Measurements from ENCODE around the gene EEF2KMT.
"Not testable (repeated sequence)": the region's sequence is repeated elsewhere in the genome, so short reads cannot be mapped to it uniquely, and the experiment has no call there.

EEF2KMT gene

DNA sequence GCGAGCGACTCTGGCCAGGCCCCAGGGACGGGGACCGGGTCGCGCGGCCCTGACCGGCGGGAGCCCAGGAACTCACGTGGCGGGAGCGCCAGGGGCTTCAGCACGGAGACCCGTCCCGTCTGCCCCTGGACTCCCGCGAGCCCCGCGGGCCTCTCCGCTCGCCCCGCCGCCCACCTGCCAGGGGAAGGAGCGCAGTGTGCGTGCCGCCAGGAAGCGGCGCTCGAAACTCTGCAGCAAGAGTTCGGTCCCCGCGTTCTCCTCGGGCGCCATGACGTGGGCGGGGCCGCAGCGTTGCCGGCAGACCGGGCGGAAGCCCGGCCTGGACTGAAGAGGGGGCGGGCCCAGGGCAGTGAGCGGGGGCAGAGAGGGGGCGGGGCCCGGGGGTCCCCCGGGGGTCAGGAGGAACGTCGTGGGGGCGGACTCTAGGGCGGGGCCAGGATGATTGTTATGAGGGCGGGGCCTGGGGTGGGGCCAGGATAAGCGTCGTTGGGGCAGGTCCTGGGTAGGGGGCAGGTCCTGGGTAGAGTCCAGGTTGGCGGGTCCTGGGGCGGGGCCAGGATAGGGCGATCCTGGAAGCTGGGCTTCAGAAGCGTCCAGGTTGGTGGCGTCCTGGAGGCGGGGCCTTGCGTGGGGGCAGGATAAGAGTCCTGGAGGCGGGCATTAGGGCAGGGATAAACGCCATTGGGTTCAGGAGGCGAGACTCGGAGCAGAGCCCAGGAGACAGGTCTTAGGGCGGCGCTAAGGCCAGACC lies at the start of gene EEF2KMT:
TSS of gene EEF2KMT (minus strand) at position 326 of the 751 bp plus-strand sequence. CDS start at position 270, 56 bp downstream.
- not testable (repeated sequence) for H3K27me3 ChIP-seq; H3K9me3 ChIP-seq (replicated peaks in 1 of 11); H4K20me1 ChIP-seq; H3K36me3 ChIP-seq
- Histone ChIP-seq H3K27ac (peak within 1 kb of the TSS; percentile 54 to 87 (median 84); a peak in 21 of 22 replicates), H3K4me2 (peak within 1 kb of the TSS; percentile 84 to 94 (median 89)), H3K4me1 (peaks cover 7 to 20% (median 9%) of the 10 kb centered on the region in 10 experiments; a peak in 15 of 20 replicates), H3K4me3 (peak within 1 kb of the TSS; percentile 72 to 87 (median 80)), H3K9ac (peak within 1 kb of the TSS; percentile 79 to 92 (median 87))

GRCh38 chr16:5144621-5144956 lies 47.0 kb upstream of the EEF2KMT start:
- not testable (repeated sequence) for H4K20me1 ChIP-seq; H3K9ac ChIP-seq; H3K27me3 ChIP-seq; H3K36me3 ChIP-seq; H3K4me3 ChIP-seq; H3K4me1 ChIP-seq; H3K27ac ChIP-seq; H3K9me3 ChIP-seq (replicated peaks in 1 of 11); H3K4me2 ChIP-seq

GRCh38 chr16:5143761-5144620 lies 46.4 kb upstream of the EEF2KMT start:
- Histone ChIP-seq H3K9me3 (replicated peaks in 1 of 11) (no peaks in the 10 kb centered on the region), H3K4me3 (no peak overlapping the region), H3K36me3 (no peaks in the 10 kb centered on the region), H3K27me3 (no peaks in the 10 kb centered on the region), H3K9ac (no peak overlapping the region), H3K27ac (no peak overlapping the region), H3K4me2 (no peak overlapping the region), H4K20me1 (no peaks in the 10 kb centered on the region; a peak in 1 of 22 replicates), H3K4me1 (no peaks in the 10 kb centered on the region)
- TF ChIP-seq Cebpa-rat (IDR thresholded peaks at IDR 0.05) = no peak

GRCh38 chr16:5140151-5140550 lies 42.6 kb upstream of the EEF2KMT start:
- H3K36me3 ChIP-seq; H3K9me3 ChIP-seq (replicated peaks in 1 of 11); H3K27ac ChIP-seq; H3K27me3 ChIP-seq; H3K9ac ChIP-seq; H3K4me3 ChIP-seq; H3K4me2 ChIP-seq; H4K20me1 ChIP-seq; H3K4me1 ChIP-seq: not testable (repeated sequence)

GRCh38 chr16:5134739-5135452 lies 37.3 kb upstream of the EEF2KMT start:
- H3K36me3 ChIP-seq; H3K27ac ChIP-seq; H3K4me3 ChIP-seq; H3K9me3 ChIP-seq (replicated peaks in 1 of 11); H3K4me2 ChIP-seq; H3K27me3 ChIP-seq; H3K4me1 ChIP-seq; H3K9ac ChIP-seq; H4K20me1 ChIP-seq: not testable (repeated sequence)

DNA sequence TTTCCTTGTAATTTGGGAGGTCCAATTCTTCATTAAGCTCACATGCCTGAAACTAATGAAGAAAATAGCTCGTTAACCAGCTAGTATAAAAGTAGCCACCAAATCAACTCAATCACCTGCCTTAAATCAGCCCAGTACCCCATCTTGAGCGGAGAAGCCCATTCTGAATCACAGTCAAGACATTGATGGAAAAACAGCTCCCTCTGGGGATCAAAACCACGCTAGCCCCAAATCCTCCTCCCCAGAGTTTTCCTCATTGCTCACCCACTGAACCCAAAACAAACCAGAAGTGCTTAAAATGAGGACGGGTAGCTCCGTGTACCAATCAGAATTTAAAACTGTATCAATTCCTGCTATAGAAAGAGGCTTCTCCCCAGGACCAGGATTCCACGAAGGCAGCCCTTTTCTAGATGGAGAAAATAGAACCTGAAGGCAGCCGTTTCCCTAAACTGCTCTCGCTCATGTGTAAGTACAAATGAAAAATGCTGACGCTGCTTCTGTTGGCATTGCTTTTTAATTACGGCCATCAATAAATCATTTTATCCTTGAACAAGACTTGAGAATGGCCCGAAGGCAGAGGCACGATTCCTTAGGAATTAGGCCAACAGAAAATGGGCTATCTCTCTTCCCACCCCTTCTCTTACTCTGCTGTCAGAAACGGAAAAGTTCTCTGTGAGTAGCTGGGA lies 35.5 kb upstream of the EEF2KMT start:
- H4K20me1 ChIP-seq; H3K27ac ChIP-seq; H3K4me2 ChIP-seq; H3K9ac ChIP-seq; H3K4me1 ChIP-seq; H3K9me3 ChIP-seq (replicated peaks in 1 of 11); H3K4me3 ChIP-seq; H3K27me3 ChIP-seq; H3K36me3 ChIP-seq: not testable (repeated sequence)

GRCh38 chr16:5131467-5132004 lies 33.9 kb upstream of the EEF2KMT start:
- H4K20me1 ChIP-seq; H3K4me2 ChIP-seq; H3K9ac ChIP-seq; H3K4me3 ChIP-seq; H3K9me3 ChIP-seq (replicated peaks in 1 of 11); H3K4me1 ChIP-seq; H3K36me3 ChIP-seq; H3K27ac ChIP-seq; H3K27me3 ChIP-seq: not testable (repeated sequence)

DNA sequence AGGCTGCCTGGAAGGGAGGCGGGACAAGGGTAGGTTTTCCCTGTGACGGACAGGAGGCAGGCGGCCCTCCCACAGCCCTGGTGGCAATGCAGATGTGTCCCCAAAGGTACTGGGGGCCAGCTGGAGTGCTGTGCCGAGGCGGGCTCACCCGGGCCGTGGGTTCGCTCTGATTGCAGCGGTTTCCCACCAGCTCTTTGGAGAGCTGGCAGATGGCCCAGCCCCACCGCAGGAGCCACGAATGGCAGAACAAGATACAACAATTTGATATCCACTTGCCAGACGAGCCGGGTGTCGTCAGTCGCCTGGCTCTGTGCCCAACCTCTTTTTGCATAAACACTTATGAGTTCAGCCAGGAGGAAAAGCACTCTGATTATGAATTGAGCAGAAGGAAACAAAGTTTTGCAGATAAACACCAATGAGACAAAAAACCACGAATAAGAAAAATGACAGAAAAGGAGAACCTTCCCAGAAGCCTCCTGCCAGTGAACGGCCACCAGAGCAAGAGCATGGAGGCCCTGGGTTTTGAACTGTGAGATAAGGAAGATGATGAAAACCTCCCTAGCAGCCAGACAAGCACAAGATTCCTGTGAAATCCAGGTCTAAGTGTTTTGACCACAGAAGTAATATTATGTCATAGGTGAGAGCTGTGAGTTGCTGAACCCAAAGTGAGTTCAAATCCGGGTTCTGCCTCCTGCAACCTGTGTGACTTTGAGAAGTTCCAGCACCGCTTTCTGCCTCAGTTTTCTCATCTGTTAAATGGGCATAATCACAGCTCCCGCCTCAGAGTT lies 19.9 kb upstream of the EEF2KMT start:
- H3K9ac ChIP-seq; H3K27ac ChIP-seq; H3K36me3 ChIP-seq; H3K9me3 ChIP-seq (replicated peaks in 1 of 11); H3K4me3 ChIP-seq: not testable (repeated sequence)
- peaks cover 0 to 14% (median 3%) of the 10 kb centered on the region in 11 experiments; a peak in 7 of 22 replicates for H4K20me1 ChIP-seq
- H3K27me3 ChIP-seq = peaks cover 9 to 51% (median 36%) of the 10 kb centered on the region in 11 experiments
- peak overlapping the region; percentile 40 to 79 (median 58) for H3K4me2 ChIP-seq
- H3K4me1 ChIP-seq = peaks cover 5 to 16% (median 14%) of the 10 kb centered on the region in 10 experiments; a peak in 16 of 20 replicates

DNA sequence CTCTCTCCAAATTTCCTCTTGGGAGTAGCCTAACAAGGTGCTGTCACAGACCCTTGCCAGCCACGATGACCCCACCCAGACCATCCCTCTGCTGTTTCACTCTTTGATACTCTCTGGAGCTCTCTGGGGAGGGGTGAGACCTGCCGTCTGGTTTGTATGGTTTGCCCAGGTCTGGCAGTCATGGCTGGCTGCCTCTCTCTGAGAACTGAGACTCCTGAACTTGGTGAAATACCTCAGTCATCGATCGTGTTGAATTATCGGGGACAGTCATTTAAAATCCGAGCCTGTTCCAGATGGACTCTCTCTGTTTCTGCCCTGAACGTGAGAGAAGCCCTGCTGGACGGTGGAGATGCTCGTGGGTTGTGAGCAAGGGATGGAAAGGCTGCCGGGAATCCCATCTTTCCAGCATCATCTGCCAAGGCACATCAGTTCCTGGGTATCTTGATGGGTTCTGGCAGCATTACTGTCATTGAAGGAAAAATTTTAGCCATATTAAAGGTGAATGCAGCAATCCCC lies 19.2 kb upstream of the EEF2KMT start:
- H3K4me3 ChIP-seq; H3K9ac ChIP-seq; H3K36me3 ChIP-seq; H3K27ac ChIP-seq; H3K9me3 ChIP-seq (replicated peaks in 1 of 11): not testable (repeated sequence)
- peaks cover 5 to 16% (median 14%) of the 10 kb centered on the region in 10 experiments; a peak in 16 of 20 replicates for H3K4me1 ChIP-seq
- peaks cover 9 to 51% (median 36%) of the 10 kb centered on the region in 11 experiments for H3K27me3 ChIP-seq
- peak overlapping the region; percentile 17 to 79 (median 58); a peak in 17 of 22 replicates for H3K4me2 ChIP-seq
- H4K20me1 ChIP-seq = peaks cover 0 to 14% (median 3%) of the 10 kb centered on the region in 11 experiments; a peak in 7 of 22 replicates

GRCh38 chr16:5110933-5111332 lies 13.3 kb upstream of the EEF2KMT start:
- peaks cover 0 to 18% (median 12%) of the 10 kb centered on the region in 11 experiments; a peak in 12 of 22 replicates for H3K27me3 ChIP-seq
- not testable (repeated sequence) for H3K36me3 ChIP-seq, H4K20me1 ChIP-seq

More at GRCh38 chr16:5110933-5111332, 13.3 kb upstream of the EEF2KMT start:
- H3K9me3 ChIP-seq (replicated peaks in 1 of 11); H3K4me3 ChIP-seq; H3K4me2 ChIP-seq; H3K9ac ChIP-seq; H3K4me1 ChIP-seq; H3K27ac ChIP-seq: not testable (repeated sequence)

Measured in BLaER1 treated with 17β-estradiol and CSF1 and Interleukin-3, amounts not matched to agents 10 nM and 100 nM (cell line).